ENCODE measurements around the gene AHCY.
"Not testable (repeated sequence)": the region's sequence is repeated elsewhere in the genome, so short reads cannot be mapped to it uniquely, and the experiment has no call there.

The AHCY gene

GRCh38 chr20:34296468-34296867 lies 6.7 kb downstream of the AHCY start:
- no peak for DNase-seq

- DNase-seq: no peak
Observed at GRCh38 chr20:34295284-34295683, 7.9 kb downstream of the AHCY start.

- DNase-seq: no peak
Observed at GRCh38 chr20:34294563-34294962, 8.6 kb downstream of the AHCY start.

- no peak for DNase-seq
Observed at GRCh38 chr20:34293589-34293988, 9.6 kb downstream of the AHCY start.

GRCh38 chr20:34293119-34293518 lies 10.0 kb downstream of the AHCY start:
- DNase-seq: no peak

GRCh38 chr20:34292496-34292895 lies 10.7 kb downstream of the AHCY start:
- DNase-seq: no peak

GRCh38 chr20:34290471-34290870 lies 12.7 kb downstream of the AHCY start:
- DNase-seq: no peak

- DNase-seq: not testable (repeated sequence)
Observed at GRCh38 chr20:34287500-34287899, 15.7 kb downstream of the AHCY start.

- DNase-seq: no peak
Observed at GRCh38 chr20:34285450-34285849, 17.7 kb downstream of the AHCY start.

- no peak for DNase-seq
Observed at GRCh38 chr20:34283844-34284243, 19.3 kb downstream of the AHCY start.

- no peak for DNase-seq
Observed at GRCh38 chr20:34282041-34282440, 21.1 kb downstream of the AHCY start.

GRCh38 chr20:34281177-34281576 lies 22.0 kb downstream of the AHCY start:
- no peak for DNase-seq

- no peak for DNase-seq
Observed at GRCh38 chr20:34274694-34275093, 28.5 kb downstream of the AHCY start.

- DNase-seq: no peak
Observed at GRCh38 chr20:34271956-34272355, 31.2 kb downstream of the AHCY start.

- DNase-seq: no peak
Observed at GRCh38 chr20:34269996-34270627, 33.0 kb downstream of the AHCY start.

- DNase-seq: peak; percentile 66
Observed at GRCh38 chr20:34268851-34269636, 34.1 kb downstream of the AHCY start.

- DNase-seq: no peak
Observed at GRCh38 chr20:34268145-34268544, 35.0 kb downstream of the AHCY start.

- no peak for DNase-seq
Observed at GRCh38 chr20:34264141-34264540, 39.0 kb downstream of the AHCY start.

- not testable (repeated sequence) for DNase-seq
Observed at GRCh38 chr20:34263468-34263867, 39.7 kb downstream of the AHCY start.

- DNase-seq: no peak
Observed at GRCh38 chr20:34262488-34263288, 40.5 kb downstream of the AHCY start.

GRCh38 chr20:34260208-34260942 lies 42.8 kb downstream of the AHCY start:
- no peak for DNase-seq

GRCh38 chr20:34256629-34257124 lies 46.5 kb downstream of the AHCY start:
- no peak for DNase-seq

GRCh38 chr20:34254979-34255378 lies 48.2 kb downstream of the AHCY start:
- DNase-seq: no peak
